Fibroblast of skin of back (primary cell): ENCODE data around the gene RREB1.

Experiments
- DNase-seq: peaks from one replicate; pipeline ENCODE4 v3.0.0-alpha.2; 2013

RREB1 gene

GRCh38 chr6:7165890-7166267 is 58.1 kb downstream of the RREB1 start:
- peak; percentile 58 for DNase-seq

GRCh38 chr6:7166410-7167293 is 58.9 kb downstream of the RREB1 start:
- no peak for DNase-seq

- DNase-seq = no peak
Measured at GRCh38 chr6:7169296-7169721, 61.5 kb downstream of the RREB1 start.

- no peak for DNase-seq
Measured at GRCh38 chr6:7170117-7170732, 62.5 kb downstream of the RREB1 start.

GRCh38 chr6:7171119-7171518 is 63.4 kb downstream of the RREB1 start:
- DNase-seq = no peak

- DNase-seq = no peak
Measured at GRCh38 chr6:7171733-7172132, 64.0 kb downstream of the RREB1 start.

- DNase-seq = peak; percentile 79
Measured at GRCh38 chr6:7172649-7173048, 64.9 kb downstream of the RREB1 start.

GRCh38 chr6:7173843-7174503 is 66.2 kb downstream of the RREB1 start:
- no peak for DNase-seq

- peak; percentile 36 for DNase-seq
Measured at GRCh38 chr6:7175462-7175861, 67.7 kb downstream of the RREB1 start.

GRCh38 chr6:7176208-7176607 is 68.4 kb downstream of the RREB1 start:
- DNase-seq = no peak

GRCh38 chr6:7178280-7178679 is 70.5 kb downstream of the RREB1 start:
- no peak for DNase-seq

GRCh38 chr6:7180751-7181150 is 73.0 kb downstream of the RREB1 start:
- DNase-seq = no peak

- no peak for DNase-seq
Measured at GRCh38 chr6:7183707-7184106, 75.9 kb downstream of the RREB1 start.

- no peak for DNase-seq
Measured at GRCh38 chr6:7184502-7184901, 76.7 kb downstream of the RREB1 start.

- DNase-seq = no peak
Measured at GRCh38 chr6:7185561-7185960, 77.8 kb downstream of the RREB1 start.

GRCh38 chr6:7188492-7188891 is 80.7 kb downstream of the RREB1 start:
- no peak for DNase-seq

GRCh38 chr6:7189101-7189758 is 81.5 kb downstream of the RREB1 start:
- DNase-seq = no peak

GRCh38 chr6:7190791-7191190 is 83.0 kb downstream of the RREB1 start:
- DNase-seq = no peak

- DNase-seq = no peak
Measured at GRCh38 chr6:7193122-7193521, 85.4 kb downstream of the RREB1 start.

- no peak for DNase-seq
Measured at GRCh38 chr6:7194657-7195056, 86.9 kb downstream of the RREB1 start.

GRCh38 chr6:7195339-7196018 is 87.7 kb downstream of the RREB1 start:
- DNase-seq = no peak

- DNase-seq = no peak
Measured at GRCh38 chr6:7196019-7196402, 88.2 kb downstream of the RREB1 start.
